Vagina (tissue), 2 donors: ENCODE data around the gene NRP1.

ENCODE experiments used
- POLR2A ChIP-seq, 2 donors: fragments of 450-650 bp; IDR thresholded peaks; one replicate each; pipeline ENCODE4 v1.6.1; 2017; ENCODE audit warnings: antibody characterized with exemption in 2 of 2, mild to moderate bottlenecking in 2 of 2, moderate library complexity in 2 of 2
- POLR2AphosphoS5 ChIP-seq, 2 donors: sonication (generic); formaldehyde crosslinking; IDR thresholded peaks; one replicate each; pipeline ENCODE4 v1.9.0; 2017; ENCODE audit warnings: antibody characterized with exemption in 2 of 2, mild to moderate bottlenecking in 2 of 2, low read depth in 1 of 2; ENCODE audit not compliant: insufficient read depth in 1 of 2

GRCh38 chr10:33350041-33350440, 15.6 kb upstream of the NRP1 start:
- no peak for TF ChIP-seq POLR2AphosphoS5 (IDR thresholded peaks at IDR 0.05; ENCODE audit: insufficient read depth in 1 of 2, low read depth in 1 of 2)
- TF ChIP-seq POLR2A (IDR thresholded peaks at IDR 0.05), result no peak
